ENCODE results near the gene MAFG. TPM values are rescaled to one million over a fixed set of nuclear protein-coding genes. Genes with fewer than 3 reads are reported as not detected.
A peak's percentile ranks its signal among the peaks of the same experiment; 100 is the strongest.

The MAFG gene
- total RNA-seq, 2 experiments from 2014 or later: 22.7 to 33.6 TPM

DNA sequence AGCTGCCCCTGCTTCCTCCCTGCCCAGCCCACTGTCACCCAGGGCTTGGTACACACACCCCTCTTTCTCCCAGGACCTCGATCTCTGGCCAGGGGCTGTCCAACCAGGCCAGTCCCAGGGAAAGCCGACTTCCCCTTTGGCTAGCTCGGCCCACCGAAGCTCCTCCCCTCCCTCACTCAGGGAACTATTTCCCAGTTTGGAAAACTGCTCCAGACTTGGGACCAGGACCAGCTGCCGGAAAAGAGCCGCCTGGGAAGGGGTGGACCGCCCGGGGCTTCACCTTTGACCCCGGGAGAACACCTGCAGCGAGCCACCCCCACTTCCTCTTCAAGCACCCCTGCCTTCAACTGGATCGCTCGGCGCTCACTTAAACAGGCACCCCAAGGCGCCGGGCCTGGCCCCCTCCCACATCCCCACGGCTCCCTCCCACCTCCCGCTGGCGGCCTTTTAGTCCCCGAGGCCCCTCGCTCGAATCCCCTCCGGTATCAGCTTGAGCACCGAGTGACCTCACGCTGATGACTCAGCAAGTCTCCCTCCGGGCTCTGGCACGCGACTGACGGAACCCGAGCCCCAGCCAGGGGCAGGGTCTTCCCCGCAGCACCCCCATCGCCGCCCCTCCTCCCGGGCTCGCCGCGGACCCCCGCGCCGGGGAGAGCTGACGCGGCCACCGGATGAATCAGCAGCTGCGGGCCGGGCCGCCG is 934 bp downstream of the MAFG start:
- H3K4me1 ChIP-seq (ENCODE audit: insufficient read depth, low read length, poor library complexity, severe bottlenecking): peaks cover 34% of the 10 kb centered on the region
- H2AFZ ChIP-seq (ENCODE audit: low read length): peak overlapping the region; percentile 0; the same call in 1 of the 2 replicates
- H3K4me3 ChIP-seq (ENCODE audit: low read depth, low read length, poor library complexity, severe bottlenecking): peak overlapping the region; percentile 80
- no peaks in the 10 kb centered on the region for H4K20me1 ChIP-seq (ENCODE audit: insufficient read depth, low read length)
- H3K9me2 ChIP-seq (ENCODE audit: insufficient read depth, low read length): no peaks in the 10 kb centered on the region
- no TSS peak for BruUV-seq (replicated peaks)
- H3K27ac ChIP-seq (ENCODE audit: low read depth, low read length, poor library complexity, severe bottlenecking): peak overlapping the region; percentile 60
- intact Hi-C loops (cut with micrococcal nuclease; ENCODE audit: unreplicated experiment): loop anchor here (2.0 kb wide), 2 partner anchors 56 to 214 kb away; partner anchors contain the start of genes ARHGDIA and SLC25A10
- CTCF ChIA-PET (ENCODE audit: unreplicated experiment): no interaction called here
- TF ChIP-seq, protein P1, sequence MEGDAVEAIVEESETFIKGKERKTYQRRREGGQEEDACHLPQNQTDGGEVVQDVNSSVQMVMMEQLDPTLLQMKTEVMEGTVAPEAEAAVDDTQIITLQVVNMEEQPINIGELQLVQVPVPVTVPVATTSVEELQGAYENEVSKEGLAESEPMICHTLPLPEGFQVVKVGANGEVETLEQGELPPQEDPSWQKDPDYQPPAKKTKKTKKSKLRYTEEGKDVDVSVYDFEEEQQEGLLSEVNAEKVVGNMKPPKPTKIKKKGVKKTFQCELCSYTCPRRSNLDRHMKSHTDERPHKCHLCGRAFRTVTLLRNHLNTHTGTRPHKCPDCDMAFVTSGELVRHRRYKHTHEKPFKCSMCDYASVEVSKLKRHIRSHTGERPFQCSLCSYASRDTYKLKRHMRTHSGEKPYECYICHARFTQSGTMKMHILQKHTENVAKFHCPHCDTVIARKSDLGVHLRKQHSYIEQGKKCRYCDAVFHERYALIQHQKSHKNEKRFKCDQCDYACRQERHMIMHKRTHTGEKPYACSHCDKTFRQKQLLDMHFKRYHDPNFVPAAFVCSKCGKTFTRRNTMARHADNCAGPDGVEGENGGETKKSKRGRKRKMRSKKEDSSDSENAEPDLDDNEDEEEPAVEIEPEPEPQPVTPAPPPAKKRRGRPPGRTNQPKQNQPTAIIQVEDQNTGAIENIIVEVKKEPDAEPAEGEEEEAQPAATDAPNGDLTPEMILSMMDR (conservative IDR thresholded peaks at IDR 0.05; ENCODE audit: low read length): no peak
- TF ChIP-seq EZH2phosphoT487 (IDR thresholded peaks at IDR 0.05; ENCODE audit: borderline replicate concordance, low read depth, low read length): no peak
- no peaks in the 10 kb centered on the region for H3K9me3 ChIP-seq (ENCODE audit: low read length)
- H3K36me3 ChIP-seq (ENCODE audit: insufficient read depth, low read length): peaks cover 11% of the 10 kb centered on the region; the same call in 1 of the 2 replicates
- H3K4me2 ChIP-seq (ENCODE audit: low read length): peak overlapping the region; percentile 85
- DNase-seq (ENCODE audit: low spot score): peak; percentile 70
- POLR2A ChIA-PET: interaction anchor here (0.8 to 2.5 kb wide), 4 partner anchors 10 to 173 kb away, joined by 3 to 8 read pairs (median 4); partner anchors contain the start of gene DCXR
- peaks cover 37% of the 10 kb centered on the region for H3K79me2 ChIP-seq (ENCODE audit: insufficient read depth, low read depth, low read length)

GRCh38 chr17:81925860-81926450 is 1.6 kb downstream of the MAFG start:
- Histone ChIP-seq H3K9me2 (ENCODE audit: insufficient read depth, low read length) (no peaks in the 10 kb centered on the region), H3K79me2 (ENCODE audit: insufficient read depth, low read depth, low read length) (peaks cover 37% of the 10 kb centered on the region), H3K4me1 (ENCODE audit: insufficient read depth, low read length, poor library complexity, severe bottlenecking) (peaks cover 34% of the 10 kb centered on the region), H4K20me1 (ENCODE audit: insufficient read depth, low read length) (no peaks in the 10 kb centered on the region), H2AFZ (ENCODE audit: low read length) (no peak overlapping the region), H3K27ac (ENCODE audit: low read depth, low read length, poor library complexity, severe bottlenecking) (peak overlapping the region; percentile 60), H3K4me3 (ENCODE audit: low read depth, low read length, poor library complexity, severe bottlenecking) (peak overlapping the region; percentile 80), H3K4me2 (ENCODE audit: low read length) (peak overlapping the region; percentile 85), H3K9me3 (ENCODE audit: low read length) (no peaks in the 10 kb centered on the region), H3K36me3 (ENCODE audit: insufficient read depth, low read length) (peaks cover 11% of the 10 kb centered on the region; the same call in 1 of the 2 replicates)
- no peak for DNase-seq (ENCODE audit: low spot score)
- intact Hi-C loops (cut with micrococcal nuclease; ENCODE audit: unreplicated experiment): loop anchor here (2.0 kb wide), 2 partner anchors 55 to 213 kb away; partner anchors contain the start of genes ARHGDIA and SLC25A10
- CTCF ChIA-PET (ENCODE audit: unreplicated experiment): no interaction called here
- BruUV-seq (replicated peaks): no TSS peak
- TF ChIP-seq, protein P1 (conservative IDR thresholded peaks at IDR 0.05; ENCODE audit: low read length): no peak
- no peak for TF ChIP-seq EZH2phosphoT487 (IDR thresholded peaks at IDR 0.05; ENCODE audit: borderline replicate concordance, low read depth, low read length)
- POLR2A ChIA-PET: interaction anchor here (0.8 to 2.5 kb wide), 3 partner anchors 9 to 173 kb away, joined by 3 to 8 read pairs (median 4); partner anchors contain the start of gene DCXR

All from OCI-LY7 (cell line).